ENCODE data around the gene SPATA13.

Gene SPATA13

GRCh38 chr13:24261566-24261965 is 101.0 kb downstream of the SPATA13 start:
- DNase-seq = no peak

GRCh38 chr13:24263632-24264031 is 103.1 kb downstream of the SPATA13 start:
- DNase-seq = no peak

- DNase-seq = no peak
Observed at GRCh38 chr13:24264976-24265375, 104.5 kb downstream of the SPATA13 start.

- no peak for DNase-seq
Observed at GRCh38 chr13:24265453-24265852, 104.9 kb downstream of the SPATA13 start.

- no peak for DNase-seq
Observed at GRCh38 chr13:24267274-24267673, 106.8 kb downstream of the SPATA13 start.

- DNase-seq = no peak
Observed at GRCh38 chr13:24267801-24268200, 107.3 kb downstream of the SPATA13 start.

- DNase-seq = no peak
Observed at GRCh38 chr13:24269821-24270220, 109.3 kb downstream of the SPATA13 start.

GRCh38 chr13:24270639-24271141 is 110.2 kb downstream of the SPATA13 start:
- DNase-seq = no peak

- no peak for DNase-seq
Observed at GRCh38 chr13:24271231-24271600, 110.7 kb downstream of the SPATA13 start.

GRCh38 chr13:24271601-24272451 is 111.3 kb downstream of the SPATA13 start:
- DNase-seq = peak; percentile 63

GRCh38 chr13:24272452-24273161 is 112.1 kb downstream of the SPATA13 start:
- DNase-seq = no peak

- DNase-seq = no peak
Observed at GRCh38 chr13:24273926-24274325, 113.4 kb downstream of the SPATA13 start.

GRCh38 chr13:24274452-24275021 is 114.0 kb downstream of the SPATA13 start:
- DNase-seq = no peak

- no peak for DNase-seq
Observed at GRCh38 chr13:24275041-24275440, 114.5 kb downstream of the SPATA13 start.

- DNase-seq = no peak
Observed at GRCh38 chr13:24276306-24276705, 115.8 kb downstream of the SPATA13 start.

GRCh38 chr13:24276861-24277260 is 116.3 kb downstream of the SPATA13 start:
- DNase-seq = no peak

- DNase-seq = no peak
Observed at GRCh38 chr13:24277761-24278160, 117.2 kb downstream of the SPATA13 start.

- DNase-seq = no peak
Observed at GRCh38 chr13:24279327-24280110, 119.0 kb downstream of the SPATA13 start.

- peak; percentile 34 for DNase-seq
Observed at GRCh38 chr13:24280720-24281119, 120.2 kb downstream of the SPATA13 start.

- no peak for DNase-seq
Observed at GRCh38 chr13:24281188-24282008, 120.9 kb downstream of the SPATA13 start.

GRCh38 chr13:24282256-24282655 is 121.7 kb downstream of the SPATA13 start:
- DNase-seq = no peak
